Measurements from ENCODE around the gene ISY1.
"Not testable (repeated sequence)": the region's sequence is repeated elsewhere in the genome, so short reads cannot be mapped to it uniquely, and the experiment has no call there.

DNA sequence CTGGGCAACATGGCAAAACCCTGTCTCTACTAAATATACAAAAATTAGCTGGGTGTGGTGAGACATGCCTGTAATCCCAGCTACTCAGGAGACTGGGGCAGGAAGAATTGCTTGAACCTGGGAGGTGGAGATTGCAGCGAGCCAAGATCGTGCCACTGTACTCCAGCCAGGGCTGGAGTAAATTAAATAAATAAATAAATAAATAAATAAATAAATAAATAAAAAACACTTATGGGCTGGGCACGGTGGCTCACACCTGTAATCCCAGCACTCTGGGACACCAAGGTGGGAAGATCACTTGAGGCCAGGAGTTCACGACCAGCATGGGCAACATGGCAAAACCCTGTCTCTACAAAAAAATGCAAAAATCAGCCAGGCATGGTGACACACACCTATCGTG is 19.9 kb downstream of the ISY1 start:
- TF ChIP-seq CTCF, POLR2A (IDR thresholded peaks at IDR 0.05): not testable (repeated sequence)
